Left cardiac atrium (tissue), 4 donors: ENCODE data around the gene CAMKV. TPM values are rescaled to one million over a fixed set of nuclear protein-coding genes. Genes with fewer than 3 reads are reported as not detected.
A peak's percentile ranks its signal among the peaks of the same experiment; 100 is the strongest.
"Not testable (repeated sequence)": the region's sequence is repeated elsewhere in the genome, so short reads cannot be mapped to it uniquely, and the experiment has no call there.

Source experiments
- ATAC-seq, 2 donors: fragments of 200-7000 bp; cut with Tn5 transposase; one replicate each; pipeline ENCODE4 v1.9.1; 2020; ENCODE audit warnings: mild to moderate bottlenecking in 2 of 2, moderate library complexity in 2 of 2
- DNase-seq: peaks from one replicate; pipeline ENCODE4 v3.0.0-alpha.2; 2020
- intact Hi-C, 2 donors: fragments of 100-400 bp; cut with DNase I; formaldehyde crosslinking; loops; one replicate each; pipeline versions ENCODE4 v1.14.1 to v1.15.1; 2022 to 2023
- total RNA-seq, 2 donors: library from RNA; stranded (reverse); fragmentation: NEBNext Ultra II Directional; extraction: Animal tissue kit (Norgen Biotek cat#: 25700); gene quantifications; one replicate each; pipeline ENCODE4 v1.2.1, GENCODE V29; 2021
- donor health status: DM: no; HTN: yes; CAD: no.
- donor health status: DM: no; HTN: yes; CAD: no; lungs with severe emphysema.
- donor health status: DM: yes; HTN: yes; CAD: no.
- donor health status: Dilated cardiomyopathy.

Gene CAMKV
- total RNA-seq, 2 donors from 2014 or later, result not detected

- ATAC-seq (no peak), DNase-seq (no peak)
- intact Hi-C loops, result no loop called here
Measured at GRCh38 chr3:49865198-49865784, 4.4 kb downstream of the CAMKV start.

DNA sequence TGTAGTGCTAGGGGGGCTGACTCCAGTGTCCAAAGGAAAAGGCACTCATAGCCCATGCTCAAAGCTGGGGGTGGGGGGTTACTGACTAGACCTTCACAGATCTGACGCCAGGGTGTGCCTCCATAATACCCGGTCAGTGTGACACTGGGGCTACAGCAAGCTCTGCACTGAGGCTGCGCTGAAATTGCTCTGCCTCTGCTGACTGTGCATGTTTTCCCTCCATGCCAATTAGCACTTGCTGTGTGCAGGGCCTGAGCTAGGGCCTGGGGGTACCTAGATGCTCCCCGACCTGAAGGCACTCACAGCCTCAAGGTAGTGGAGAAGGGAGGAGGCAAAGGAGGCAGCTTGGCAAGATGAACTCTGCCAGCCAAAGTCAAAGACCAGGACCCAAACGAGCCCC, 5.2 kb downstream of the CAMKV start:
- intact Hi-C loops, result no loop called here
- no peak for ATAC-seq
- no peak for DNase-seq

DNA sequence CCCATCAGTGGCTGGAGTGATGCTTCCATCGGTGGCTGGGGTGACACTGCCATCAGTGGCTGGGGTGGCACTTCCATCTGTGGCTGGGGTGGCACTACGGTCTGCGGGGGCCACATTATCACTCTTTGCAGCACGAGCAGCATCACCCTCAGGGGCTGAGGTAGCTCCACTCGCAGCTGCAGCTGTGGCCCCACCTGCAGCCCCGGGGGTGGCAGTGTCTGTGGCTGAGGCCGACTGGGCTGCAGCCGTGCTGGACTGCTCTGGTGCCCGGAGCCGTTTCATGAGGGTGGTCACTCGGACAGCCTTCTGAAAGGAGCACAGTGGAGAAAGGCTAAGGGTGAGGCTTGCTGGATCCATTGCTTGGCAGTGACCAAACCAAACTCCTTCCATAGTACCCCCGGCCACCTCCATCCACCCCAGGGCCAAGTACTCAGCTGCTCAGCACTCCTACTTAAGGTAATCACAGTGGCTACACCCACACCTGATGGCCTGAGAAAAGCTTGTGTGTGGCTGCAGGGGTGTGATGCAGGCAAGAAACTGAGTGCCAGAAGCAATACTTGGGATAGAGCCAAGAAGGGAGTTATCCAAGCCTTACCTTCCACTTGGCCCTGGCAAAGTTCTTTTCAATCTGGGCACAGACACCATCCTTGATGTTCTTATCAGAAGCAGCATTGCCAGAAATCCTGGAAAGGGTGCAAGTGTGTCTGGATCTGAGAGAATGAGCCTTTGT, 10.0 kb downstream of the CAMKV start:
- intact Hi-C loops, result no loop called here
- DNase-seq, result no peak
- no peak for ATAC-seq

DNA sequence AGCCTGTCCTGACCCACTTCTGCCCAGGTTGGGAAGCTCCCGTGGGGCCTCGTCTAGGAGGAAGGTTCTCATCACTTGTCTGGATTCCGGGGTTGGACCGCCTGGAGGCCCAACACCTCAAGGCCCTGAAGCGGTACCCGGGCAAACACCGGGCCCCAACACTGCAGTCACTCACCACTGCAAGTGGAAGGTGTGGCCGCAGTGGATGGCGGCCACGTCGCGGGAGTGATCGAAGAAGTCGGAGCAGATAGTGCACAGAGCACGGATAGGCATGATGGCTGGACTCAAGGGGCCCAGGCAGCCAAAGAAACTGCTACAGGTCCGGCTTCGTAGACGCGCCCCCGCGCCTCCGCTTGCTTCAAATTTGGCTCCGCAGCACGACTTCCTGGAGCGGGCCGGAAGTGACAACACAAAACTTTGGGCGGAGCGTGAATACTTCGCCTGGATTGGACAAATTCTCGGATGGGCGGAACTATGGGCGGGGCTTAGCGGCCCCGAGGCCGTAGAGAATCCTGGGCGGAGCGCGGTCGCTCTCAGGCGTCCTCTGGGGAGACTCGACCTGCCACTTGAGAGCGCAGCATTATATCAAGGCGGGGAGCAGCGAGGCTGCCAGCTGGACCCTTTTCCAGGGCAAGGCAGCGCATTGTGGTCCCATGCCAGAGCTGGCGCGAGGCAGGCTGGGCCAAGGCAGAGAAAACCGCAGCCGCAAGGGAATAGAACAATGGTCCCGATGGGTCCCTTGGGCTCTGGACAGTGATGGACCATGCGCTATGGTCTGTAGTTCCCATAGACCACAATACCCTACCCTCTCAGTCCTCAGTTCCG, 13.3 kb downstream of the CAMKV start, which contains the start of gene TRAIP:
TRAIP (minus strand) TSS at position 384 of the 825 bp plus-strand sequence; CDS start at position 273, 111 bp downstream.
- intact Hi-C loops, result no loop called here
- DNase-seq, result peak; percentile 94
- peak; percentile 100 for ATAC-seq

- intact Hi-C loops, result no loop called here
- DNase-seq (no peak), ATAC-seq (no peak)
Measured at GRCh38 chr3:49855662-49856061, 14.0 kb downstream of the CAMKV start.

- intact Hi-C loops, result loop anchor here in 1 of 2 donors (10.0 kb wide), 1 partner anchor 49 kb away; no protein-coding TSS in a partner anchor
- DNase-seq (no peak), ATAC-seq (no peak)
Measured at GRCh38 chr3:49845694-49846093, 24.0 kb downstream of the CAMKV start.

DNA sequence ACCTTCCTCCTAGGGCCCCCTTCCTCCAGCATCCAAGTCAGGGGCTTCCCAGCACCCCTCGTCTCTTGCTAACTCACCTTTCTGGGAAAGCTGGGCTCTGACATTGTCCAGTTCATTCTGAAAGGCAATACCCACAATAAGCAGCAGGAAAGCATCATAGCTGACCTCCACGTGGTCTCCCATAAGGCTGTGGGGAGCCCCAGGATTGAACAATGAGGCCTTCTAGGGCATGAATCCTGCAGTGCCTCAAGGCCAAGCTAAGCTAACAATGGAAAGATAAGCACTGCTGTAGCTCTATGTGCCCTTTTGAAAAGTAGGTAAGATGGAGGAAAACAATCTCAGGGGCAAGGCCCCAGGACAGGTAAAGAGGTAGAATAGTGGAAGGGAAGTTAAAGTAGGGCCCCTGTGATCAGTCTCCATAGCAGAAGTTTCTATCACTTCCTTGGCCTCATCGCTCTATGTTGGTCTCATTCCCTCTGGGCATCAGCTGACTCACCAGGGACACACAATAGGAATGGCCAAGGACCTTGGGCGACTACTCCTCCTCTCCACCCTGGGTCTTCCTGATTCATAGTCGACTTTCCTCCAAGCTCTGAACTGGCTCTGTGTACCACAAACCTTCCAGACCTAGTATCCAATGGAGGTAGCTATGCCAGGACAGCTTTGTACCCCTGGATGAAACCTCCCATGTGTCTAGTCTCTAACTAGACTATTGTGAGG, 25.1 kb downstream of the CAMKV start:
- DNase-seq, result no peak
- intact Hi-C loops, result loop anchor here (5.0 to 10.0 kb wide), 3 partner anchors 42 to 63 kb away; partner anchors contain the start of gene INKA1 (in 1 of the 2)
- no peak for ATAC-seq

GRCh38 chr3:49842843-49843517, 26.7 kb downstream of the CAMKV start:
- intact Hi-C loops, result loop anchor here (5.0 to 10.0 kb wide), 3 partner anchors 41 to 64 kb away; partner anchors contain the start of gene INKA1 (in 1 of the 2)
- peak in 1 of 2 donors; percentile 10 for ATAC-seq
- no peak for DNase-seq

DNA sequence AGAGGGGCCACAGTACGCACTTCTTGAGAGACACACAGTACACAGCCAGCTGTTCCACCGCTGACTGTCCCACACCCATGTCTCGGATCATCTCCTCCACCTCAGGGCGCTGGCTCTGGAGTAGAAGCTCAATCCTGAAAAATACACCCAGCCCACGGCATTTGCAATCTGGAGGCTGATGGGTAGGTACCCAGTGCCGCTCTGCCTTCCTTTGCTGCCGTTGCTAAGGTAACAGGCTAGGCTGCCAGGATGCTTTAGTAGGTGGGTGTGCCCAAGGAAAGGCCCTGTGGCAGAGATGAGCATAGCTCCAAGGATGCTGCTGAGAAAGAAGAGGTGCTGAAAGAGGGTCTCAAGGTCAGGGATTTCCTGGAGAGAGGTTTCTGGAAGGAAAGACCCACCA, 27.9 kb downstream of the CAMKV start:
- DNase-seq (no peak), ATAC-seq (no peak)
- intact Hi-C loops, result loop anchor here (5.0 to 10.0 kb wide), 3 partner anchors 40 to 65 kb away; partner anchors contain the start of gene INKA1 (in 1 of the 2)

DNA sequence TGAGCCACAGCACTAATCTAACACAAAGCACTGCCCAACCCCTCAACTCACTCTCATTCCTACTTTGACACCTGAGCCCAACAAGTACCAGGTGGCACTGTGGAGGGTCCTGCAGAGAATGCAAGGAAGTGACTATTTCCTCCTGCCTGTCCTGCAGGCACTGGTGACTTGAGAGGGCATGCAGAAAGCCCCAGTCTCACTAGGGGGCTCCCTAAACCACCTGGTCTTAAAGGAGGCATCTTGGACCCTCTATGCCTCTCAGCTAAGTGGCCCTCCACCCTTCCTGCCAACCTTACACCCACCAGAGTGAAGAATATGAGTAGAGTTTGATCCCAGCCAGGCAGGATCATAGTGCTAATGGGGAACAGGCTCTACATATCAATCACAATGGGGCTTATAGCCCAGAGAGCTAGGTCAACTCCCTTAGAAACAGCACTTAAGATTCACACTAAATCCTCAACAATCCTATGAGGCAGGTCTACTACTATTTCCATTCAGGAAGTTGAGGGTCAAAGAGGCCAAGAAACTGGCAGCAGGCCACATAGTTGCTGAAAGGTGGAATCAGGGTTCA, 28.5 kb downstream of the CAMKV start:
- no peak for DNase-seq
- no peak for ATAC-seq
- intact Hi-C loops, result loop anchor here (5.0 to 10.0 kb wide), 3 partner anchors 39 to 66 kb away; partner anchors contain the start of gene INKA1 (in 1 of the 2)

- intact Hi-C loops, result loop anchor here (5.0 to 10.0 kb wide), 3 partner anchors 38 to 67 kb away; partner anchors contain the start of gene INKA1 (in 1 of the 2)
- DNase-seq (no peak), ATAC-seq (no peak)
Measured at GRCh38 chr3:49840388-49840787, 29.3 kb downstream of the CAMKV start.

DNA sequence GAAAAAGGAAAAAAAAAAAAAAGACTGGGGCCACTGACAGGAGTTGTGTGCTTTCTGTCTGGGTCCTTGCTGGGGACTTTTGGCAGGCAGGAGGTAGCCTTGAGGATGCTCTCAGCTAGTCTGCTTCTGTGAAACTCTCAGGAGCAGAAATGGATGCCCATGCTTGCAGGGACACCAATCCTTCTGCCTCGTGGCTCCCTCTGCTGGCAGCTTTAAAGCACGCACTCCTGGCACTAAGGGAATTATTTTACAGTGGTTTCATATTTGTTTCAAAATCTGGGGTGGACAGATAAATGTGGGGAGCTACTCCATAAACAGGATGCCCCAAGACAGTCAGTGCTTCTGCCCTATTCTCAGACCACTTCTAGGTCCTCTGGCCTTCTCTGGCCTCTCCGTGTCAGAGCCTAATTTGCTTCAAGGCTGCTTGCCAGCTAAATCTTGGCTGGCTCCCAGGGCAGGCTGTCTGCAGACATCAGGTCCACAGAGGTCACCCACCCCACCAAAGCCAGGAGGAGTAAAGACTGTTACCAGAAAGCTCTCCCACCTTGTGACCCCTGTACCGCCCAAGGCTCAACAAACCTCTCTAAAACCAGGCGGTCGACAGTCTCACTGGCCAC, 30.4 kb downstream of the CAMKV start:
- DNase-seq, result peak; percentile 85
- intact Hi-C loops, result loop anchor here in 1 of 2 donors (1.0 kb wide), 1 partner anchor 36 kb away; the partner anchor contains the start of gene INKA1
- ATAC-seq, result peak; percentile 84 to 86

GRCh38 chr3:49831341-49831740, 38.4 kb downstream of the CAMKV start:
- ATAC-seq (no peak), DNase-seq (no peak)
- intact Hi-C loops, result no loop called here

DNA sequence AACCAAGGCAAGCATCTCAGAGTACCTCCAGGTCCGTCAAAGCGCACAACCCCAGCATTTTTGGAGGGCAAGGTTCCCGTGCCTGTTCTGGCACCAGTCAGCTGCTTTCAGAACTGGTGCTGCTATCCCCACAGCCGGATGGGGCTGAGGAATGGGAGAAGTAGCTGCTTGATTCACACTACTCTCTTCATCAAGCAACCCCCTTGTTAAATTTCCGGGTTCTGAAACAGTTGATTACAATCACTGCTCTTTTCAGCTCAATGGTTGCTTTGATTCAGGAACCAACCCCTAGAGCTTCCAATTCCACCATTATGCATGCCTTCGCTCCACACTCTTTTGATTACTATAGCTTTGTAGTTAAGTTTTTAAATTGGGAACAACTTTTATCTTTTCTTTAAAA, 43.7 kb downstream of the CAMKV start:
- DNase-seq (no peak), ATAC-seq (no peak)
- intact Hi-C loops, result no loop called here

DNA sequence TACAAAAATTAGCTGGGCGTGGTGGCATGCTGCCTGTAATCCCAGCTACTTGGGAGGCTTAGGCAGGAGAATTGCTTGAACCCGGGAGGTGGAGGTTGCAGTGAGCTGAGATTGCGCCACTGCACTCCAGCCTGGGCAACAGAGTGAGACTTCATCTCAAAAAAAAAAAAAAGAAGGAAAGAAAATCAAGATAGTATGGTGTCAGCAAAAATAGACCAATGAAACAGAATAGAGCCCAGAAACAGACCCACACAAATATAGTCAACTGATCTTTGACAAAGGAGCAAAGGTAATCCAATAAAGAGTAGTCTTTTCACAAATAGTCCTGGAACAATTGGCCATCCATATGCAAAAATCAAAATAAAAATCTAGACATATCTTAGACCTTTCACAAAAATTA, 46.6 kb downstream of the CAMKV start:
- ATAC-seq, intact Hi-C loops, DNase-seq: not testable (repeated sequence)

GRCh38 chr3:49813497-49814174, 56.1 kb downstream of the CAMKV start, which contains the start of gene UBA7:
UBA7 (minus strand) TSS chr3:49813953; CDS start chr3:49813787, 166 bp downstream.
- peak; percentile 93 to 94 for ATAC-seq
- intact Hi-C loops, result no loop called here

More at GRCh38 chr3:49813497-49814174, 56.1 kb downstream of the CAMKV start, which contains the start of gene UBA7:
- DNase-seq, result peak; percentile 63
